SIG-M5 (cell line): ENCODE results near the gene NRXN3.

ENCODE experiments used
- DNase-seq: peaks from one replicate; lab custom pipeline; 2025; lab: John Stamatoyannopoulos, UW

Gene NRXN3

DNA sequence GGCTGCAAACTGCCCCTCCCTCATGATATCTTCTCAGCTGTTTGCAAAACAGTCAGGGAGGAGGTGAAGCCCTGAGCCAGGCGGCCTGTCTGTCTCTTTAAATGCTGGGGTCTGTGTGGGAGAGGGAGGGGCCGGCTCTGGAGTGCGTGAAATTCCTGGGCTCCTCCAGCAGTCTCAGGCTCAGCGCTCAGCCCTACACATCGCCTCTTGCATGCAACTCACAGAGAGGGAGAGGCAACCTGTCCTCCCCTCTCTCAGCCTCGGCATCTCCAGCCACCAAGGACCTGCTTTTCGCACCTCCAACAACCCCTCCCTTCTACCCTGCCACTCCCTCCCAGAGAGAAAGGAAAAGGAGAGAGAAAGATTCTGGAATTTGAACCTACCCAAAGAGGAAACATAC, at the start of gene NRXN3:
Gene NRXN3 (plus strand): TSS at position 171 of the 400 bp plus-strand sequence. CDS start 72,721 bp downstream, outside the sequence.
- no peak for DNase-seq

DNA sequence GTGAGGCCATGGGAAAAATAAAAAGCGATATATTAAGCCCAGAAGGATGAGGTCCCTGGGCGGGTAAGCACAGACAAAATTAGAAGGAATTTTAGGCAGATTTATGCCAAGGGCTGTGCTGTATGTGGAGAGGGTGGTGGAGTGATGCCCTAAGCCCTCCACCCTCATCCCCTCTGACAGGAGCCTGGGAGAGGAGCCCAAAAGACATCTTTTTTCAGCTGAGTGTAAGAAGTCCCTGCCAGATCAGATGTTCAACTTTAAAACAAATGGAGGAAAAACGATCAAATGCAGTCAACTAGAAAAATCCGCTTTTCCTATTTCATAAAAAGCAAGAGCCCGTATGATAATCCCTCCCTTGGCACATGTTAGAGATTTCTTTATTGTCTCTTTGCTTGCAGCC, 47.7 kb upstream of the NRXN3 start:
- DNase-seq, result no peak

DNA sequence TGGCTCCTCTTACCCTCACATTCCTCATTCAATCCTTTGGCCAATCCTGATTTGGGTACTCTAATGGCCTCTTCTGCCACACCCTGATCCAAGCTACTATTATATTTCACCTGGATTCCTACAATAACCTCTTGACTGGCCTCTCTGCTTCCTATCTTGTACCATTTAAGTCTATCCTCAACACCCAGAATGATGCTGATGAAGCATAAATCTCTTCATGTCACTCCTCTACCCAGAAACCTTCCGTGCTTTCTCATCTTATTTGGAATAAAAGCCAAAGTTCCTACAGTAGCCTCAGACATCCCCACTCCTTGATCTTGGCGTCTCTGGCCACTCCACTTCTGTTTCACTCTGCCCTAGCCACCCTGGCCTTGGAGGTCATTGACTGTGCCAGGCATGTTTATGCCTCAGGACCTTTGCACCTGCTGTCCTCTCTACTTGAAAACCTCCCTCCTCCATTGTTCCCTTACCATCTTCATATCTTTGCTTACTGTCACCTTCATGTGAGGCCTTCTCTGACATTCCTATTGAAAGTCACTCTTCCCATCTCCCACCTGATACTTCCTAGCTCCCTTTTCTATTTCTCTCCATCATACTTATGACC, 46.4 kb upstream of the NRXN3 start:
- DNase-seq, result no peak

DNA sequence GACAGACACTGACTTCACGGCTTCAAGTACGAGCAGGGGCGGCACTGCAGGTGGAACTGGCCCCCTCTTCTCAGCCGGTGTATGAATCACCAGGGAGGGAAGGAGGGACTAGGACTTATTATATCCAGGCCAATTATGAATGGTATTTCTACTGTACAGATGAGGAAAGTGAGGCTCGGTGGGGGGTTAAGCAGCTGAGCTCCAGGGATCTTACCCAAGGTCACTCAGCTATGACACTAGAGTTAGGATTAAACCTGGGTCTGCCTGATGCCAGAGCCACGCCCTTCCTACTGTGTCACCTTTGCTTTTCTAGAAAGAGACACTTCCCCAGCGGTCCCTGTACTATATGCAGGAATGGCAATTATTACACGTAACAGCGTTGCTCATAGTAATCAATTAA, 42.2 kb upstream of the NRXN3 start:
- no peak for DNase-seq

DNA sequence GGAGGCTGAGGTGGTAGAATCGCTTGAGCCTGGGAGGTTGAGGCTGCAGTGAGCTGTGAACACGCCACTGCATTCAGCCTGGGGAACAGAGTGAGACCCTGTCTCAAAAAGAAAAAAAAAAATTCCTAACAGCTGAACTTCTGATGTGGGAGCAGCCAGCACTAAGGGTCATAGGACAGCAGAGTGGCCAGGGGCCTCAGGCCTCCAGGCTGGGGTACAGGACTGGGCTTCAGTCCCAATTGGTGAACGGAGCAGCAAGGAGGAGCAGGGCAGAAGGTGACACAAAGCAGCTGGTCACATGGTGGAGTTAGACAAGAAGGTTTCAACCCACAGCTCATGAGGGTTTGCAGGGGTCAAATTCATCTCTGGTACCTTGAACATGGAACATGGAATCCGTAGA, 40.8 kb upstream of the NRXN3 start:
- no peak for DNase-seq

DNA sequence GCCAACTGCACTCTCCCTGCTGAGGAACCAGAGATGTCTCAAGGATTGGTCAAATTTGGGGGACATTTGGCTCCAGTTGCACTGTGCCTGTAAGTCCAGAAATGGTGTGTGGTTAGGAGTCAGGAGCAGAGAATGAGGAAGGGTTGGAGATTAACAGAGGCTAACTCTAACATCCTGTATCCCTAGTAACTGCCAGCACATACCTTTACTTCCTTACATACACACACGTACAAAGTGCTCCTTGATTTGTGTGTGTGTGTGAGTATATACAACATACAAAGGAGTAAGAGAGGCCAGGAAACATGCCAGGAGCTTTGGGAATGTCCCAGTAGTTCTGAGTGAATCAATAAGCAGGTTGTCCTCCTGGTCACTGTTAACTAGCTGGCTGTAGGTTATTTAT, 39.8 kb upstream of the NRXN3 start:
- DNase-seq, result no peak

DNA sequence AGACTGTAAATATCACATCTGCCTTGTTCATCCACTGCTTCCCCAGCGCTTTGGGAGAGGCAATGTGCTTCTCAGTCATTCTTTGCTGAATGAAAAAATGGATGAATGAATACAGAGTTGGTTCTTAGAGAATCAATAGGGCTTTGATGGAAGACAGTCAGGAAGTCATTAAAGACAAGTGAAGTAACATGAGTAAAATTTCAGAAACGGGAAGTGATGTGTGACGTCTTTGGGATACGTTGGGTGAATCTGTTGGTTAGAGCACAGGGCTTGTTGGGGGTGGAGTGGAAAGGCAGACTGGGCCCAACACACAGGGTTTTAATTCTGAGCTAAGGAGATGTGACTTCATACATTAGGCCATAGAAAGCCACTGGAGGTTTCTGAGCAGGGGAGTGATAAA, 39.0 kb upstream of the NRXN3 start:
- DNase-seq, result peak; percentile 2

DNA sequence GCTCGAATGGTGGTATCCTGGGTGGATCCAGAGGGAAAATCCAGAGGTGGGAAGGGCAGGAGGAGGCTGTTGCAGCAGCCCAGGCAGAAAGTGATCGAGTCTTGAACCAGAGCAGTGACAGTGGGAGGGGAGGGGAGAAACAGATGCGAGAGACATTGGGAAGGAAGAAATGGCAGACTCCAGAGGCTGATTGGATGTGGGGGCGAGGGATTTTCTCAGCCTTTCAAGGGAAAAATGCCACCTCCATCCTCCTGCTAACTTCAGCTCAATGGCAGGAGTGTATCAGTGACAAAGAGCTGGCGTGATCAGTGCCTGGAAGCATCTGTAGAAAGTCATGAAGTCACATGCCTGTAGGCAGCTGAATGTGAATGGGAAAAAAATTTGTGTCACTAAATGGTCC, 38.6 kb upstream of the NRXN3 start:
- DNase-seq, result no peak

DNA sequence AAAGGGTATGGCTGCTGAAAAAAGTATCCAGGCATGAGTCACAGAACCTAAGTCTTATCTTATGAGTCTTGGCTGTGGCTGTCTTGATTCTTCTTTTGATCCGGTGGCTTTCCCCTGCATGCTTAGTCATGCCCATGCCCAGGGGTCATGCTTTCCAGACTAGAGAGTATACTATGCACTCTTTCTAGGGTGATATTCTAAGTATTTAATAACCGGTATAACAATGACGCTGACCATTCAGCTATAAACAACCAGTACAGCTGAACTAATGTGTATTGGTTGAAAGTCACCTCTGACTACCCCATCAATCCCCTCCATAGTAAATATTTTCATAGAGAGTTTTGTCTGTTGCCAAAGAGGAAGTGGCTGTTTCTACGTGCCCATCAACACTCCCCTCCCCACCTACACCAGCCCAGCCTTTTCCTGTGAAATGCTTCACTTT, 34.7 kb upstream of the NRXN3 start:
- DNase-seq, result no peak

DNA sequence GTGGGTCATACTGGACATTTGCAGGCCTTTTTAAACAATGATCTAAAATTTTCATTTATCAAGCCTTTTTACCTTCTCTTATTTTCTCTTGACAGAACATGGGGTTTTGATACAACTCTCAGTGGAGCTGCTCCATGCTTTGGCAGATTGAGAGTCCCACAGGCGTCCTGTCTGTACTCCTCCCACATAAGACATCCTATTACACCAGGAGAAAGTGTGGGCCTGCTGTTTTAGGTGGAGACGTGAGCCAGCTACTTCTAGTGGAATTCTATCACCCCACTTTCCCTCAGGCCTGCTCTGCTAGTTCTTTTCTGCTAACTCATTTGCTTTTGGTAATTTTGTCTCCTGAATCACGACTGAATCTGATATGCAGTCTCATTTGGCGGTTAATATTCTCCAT, 33.5 kb upstream of the NRXN3 start:
- no peak for DNase-seq

DNA sequence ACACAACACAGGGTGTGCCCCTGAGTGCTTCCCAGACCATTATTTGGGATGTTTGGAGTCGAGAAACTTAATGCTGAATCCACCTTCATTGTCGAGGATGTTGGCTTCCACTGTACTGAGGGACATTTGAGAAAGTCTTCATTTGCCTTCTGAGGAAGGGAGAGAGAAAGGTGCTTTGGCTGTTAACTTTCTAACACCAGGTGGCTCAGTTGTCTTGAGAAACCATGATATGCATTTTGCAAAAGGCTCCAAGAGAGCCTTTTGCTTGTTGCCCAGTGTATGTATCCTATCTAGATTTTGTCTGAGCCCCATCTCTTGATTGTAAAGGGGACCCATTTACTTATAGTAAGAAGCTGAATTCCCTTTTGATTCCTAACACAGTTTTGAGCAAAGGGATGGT, 28.6 kb upstream of the NRXN3 start:
- DNase-seq, result no peak

DNA sequence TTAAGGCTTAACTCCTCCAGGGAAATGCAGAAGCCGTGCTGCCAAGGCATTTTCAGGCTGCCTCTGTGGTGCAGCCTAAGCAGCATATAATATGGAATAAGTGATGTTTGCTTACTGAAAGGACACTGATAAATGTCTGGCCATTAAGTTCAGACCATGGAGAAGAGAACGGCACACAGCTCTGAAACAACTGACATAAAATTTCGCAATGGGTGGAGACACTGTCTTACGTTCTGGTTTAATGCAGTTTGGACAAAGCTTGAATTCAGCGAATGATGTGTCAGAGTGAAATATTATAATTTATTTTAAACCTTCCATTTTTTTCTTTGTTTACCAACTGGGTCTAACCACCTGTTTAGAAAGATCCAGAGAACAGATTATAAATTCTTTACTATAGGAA, 27.2 kb upstream of the NRXN3 start:
- DNase-seq, result no peak

DNA sequence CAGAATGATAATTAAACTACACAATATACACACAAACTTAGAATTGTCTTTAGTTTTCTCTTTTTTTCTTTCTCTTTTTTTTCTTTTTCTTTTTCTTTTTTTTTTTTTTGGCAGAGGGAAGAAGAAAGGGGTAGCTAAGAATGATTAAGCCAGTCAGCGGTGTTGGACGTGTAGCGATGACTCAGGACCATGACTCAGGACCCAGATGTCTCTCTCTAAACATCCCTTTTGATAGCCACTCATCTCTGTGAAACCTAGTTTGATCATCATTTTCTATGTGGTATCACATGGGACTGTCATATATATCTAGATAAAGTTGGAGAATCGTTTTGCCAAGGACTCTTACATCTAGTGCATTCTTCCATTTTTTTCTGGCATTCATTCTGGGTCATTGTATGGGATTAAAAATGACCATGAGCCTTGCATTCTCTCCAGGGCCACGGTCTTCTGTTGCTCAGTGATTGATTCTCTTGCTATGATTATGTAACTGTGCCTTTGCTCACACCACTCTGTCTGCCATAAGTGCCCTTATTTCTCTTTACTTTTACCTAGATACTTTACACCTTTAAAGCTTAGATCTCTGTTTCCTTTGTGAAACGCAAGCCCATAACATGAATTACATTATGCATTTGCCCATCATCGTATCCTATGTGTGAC, 26.6 kb upstream of the NRXN3 start:
- no peak for DNase-seq

DNA sequence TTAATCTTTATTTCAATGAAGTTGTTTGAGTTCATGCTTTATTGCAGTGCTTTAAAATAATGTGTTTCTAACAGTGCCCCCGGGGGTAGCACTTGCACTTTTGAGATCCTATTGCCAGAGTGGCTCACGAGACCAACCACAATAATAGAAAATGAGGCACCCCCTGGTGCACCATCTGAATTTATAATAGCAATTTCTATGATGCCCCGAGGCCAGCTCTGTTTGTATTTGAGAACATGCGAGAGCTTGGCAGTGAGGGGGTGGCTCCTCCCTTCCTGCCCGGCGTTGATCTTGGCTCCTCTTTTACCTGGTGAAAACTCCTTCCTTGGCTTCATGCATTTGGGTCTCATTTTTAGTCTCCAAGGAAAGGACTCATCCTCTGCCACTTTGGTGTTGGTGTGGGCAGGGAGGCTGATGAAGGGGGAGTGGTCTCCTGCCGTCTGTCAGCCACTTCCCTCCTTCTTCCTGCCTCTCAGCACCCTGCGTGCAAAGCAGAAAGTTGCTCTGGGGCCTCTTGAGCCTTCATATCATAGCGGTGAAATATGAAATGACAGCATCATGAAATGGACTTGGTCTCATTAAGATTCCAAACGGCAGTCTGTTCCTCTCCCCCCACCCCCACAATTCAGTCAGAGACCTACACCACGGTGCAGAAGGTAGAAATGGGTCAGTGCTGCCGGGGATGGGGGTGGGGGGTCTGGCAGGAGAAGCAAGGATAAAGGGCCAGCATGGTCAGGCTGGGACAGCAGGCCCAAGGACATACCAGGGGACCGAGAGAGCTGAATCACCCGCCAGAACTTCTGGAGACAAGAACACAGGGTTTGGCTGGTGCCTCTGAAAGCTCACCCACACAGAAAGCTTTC, 17.7 kb upstream of the NRXN3 start:
- DNase-seq, result no peak

DNA sequence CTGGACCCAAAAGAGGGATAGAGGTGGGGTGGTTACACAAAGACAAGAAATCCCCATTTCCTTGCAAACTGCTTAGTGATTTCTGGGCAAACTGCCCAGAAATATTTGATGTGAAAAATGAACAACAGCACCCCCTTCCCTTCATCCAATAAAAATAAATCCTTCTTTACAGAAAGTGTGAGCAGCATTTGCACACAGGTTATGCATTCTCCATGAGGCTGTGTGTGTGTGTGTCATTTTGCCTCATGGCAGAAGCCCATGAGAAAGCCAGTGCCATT, 17.2 kb upstream of the NRXN3 start:
- DNase-seq, result no peak

DNA sequence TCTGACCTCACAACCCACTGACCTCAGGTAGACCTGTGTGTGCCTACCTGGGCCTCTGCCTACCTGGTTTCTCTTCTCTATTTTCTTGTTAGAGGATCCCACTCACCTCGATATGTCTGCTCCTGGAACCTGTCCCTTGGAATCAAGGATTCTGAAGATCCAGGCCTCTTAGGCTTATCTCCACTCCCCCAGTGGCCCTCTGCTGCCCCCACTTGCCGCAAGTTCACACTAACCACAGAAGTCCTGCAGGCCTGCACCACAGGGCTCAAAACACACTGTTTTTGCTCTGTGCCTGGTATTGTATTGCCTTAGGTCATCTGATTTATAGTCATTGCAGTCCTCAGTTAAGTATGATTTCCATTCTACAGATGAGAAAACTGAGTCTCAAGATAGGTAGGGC, 15.3 kb upstream of the NRXN3 start:
- DNase-seq, result no peak

DNA sequence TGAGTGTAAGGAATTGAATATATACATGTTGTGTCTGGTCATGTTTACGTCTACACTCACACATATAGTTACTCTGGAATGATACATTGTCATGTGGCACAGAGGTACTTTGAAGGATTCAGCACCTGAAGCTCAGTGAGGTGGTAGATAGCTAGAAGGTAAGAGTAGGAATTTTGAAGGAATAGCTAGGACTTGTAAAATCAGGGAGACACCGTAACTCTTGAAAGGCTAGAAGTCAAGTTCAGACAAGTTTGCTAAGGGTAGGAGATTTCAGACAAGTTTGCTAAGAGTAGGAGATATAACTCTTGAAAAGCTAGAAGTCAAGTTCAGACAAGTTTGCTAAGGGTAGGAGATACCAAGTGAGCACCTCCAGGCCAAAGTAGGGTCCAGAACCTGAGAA, 14.0 kb upstream of the NRXN3 start:
- DNase-seq, result no peak

DNA sequence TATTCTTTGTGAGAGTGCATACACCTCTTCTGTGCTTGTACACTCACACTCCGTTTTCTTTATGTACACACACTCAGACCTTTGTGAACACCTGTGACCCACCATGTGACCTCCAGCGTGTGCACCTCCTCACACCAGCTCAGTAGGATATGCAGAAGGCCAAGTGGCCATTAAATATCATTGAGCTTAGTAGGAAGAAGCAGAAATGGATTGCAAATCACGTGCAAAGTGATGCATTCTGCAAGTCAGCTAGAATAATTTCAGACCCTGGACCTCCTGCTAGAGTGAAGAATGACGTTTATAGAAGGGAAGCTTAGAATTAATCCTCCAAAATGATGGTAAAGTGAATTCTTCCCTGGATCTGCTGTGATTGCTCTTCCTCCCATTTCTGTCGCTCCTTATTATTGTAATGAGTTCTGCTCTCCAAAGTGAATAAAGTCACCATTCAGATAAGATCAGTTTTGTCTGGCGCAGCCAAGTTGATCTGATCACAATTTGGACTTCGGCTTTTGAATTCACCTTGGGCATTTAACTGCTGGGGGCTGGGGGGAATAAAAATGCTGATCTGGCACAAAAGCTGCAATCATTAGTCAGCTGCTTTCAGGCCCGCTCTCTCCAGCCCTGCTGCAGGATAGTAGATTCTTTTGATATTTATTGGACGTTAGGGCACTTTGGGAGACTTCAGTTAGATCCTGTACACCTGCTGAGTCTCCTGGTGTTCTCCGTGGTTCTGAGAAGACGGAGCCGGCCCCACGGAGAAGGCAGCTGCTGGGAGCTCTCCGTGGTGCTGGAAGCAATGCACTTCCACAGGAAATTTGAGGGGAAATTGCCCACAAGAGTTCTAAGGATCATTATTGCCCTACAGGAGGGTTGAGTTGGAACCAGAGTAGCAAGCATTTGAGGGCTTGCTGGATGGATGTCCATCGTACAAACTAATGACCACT, 12.4 kb upstream of the NRXN3 start:
- no peak for DNase-seq

DNA sequence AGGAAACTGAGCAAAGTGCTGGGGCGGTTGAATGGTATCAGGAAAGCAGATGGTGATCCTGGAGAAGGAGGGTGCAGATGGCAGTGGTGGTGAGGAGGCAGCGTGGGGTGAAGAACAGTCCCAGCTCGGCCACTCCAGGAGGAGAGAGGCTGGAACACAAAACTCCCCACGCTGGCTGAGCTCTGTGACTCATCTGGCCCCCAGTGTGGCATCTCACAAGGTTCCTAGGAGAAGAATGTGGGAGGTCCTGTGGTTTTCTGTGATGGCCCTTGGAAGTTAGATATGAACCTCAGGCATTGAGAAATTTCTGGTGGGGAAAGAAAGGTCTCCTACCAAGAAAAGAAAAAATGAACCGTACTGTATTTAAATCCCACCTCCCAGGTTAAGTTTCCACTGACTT, 8.0 kb upstream of the NRXN3 start:
- DNase-seq, result no peak

DNA sequence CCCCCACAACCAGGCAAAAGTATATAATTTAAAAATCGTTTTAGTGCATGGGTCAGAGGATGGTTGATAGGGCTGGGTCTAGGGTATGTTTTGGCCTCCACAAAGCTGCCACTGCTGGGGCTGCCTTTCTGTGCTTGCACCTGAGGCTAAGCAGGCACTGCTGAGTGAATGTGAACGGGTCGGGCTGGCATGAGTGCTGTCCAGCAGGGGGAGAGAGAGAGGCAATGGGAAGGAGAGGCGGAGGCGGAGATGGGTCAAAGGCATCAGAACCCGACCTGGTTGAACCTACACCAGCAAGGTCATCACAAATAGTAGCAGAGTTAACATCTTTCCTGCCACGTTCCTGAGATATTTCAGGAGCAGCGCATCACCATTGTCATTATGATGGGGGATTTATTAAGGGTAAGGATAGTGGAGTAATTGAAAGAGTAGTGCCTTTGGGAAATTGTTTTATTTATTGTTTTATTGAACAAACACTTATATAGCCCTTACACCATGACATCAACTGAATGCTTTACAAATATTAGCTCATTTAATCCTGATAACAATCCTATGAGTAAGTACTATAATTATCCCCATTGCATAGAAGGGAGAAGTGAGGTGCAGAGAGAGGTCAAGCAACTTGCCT, 5.8 kb upstream of the NRXN3 start:
- no peak for DNase-seq

DNA sequence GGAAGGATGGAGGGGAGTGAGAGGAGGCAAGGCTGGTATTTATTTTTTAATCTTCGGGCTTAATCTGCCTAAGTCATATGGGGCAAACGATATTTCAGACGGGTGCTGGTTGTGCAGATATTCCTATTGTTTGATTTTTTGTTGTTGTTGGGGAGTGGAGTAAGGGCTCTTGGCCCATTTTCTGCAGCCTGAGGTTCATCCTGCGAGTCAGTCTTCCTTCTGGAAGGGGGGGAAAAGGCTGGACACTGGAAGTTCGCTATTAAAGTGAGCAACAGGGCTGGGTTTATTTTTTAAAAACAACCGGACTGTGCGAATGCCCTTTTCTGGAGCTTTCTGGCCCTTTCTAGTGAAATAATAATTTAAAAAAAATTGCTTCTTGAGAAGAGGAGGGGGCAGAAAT, 2.3 kb downstream of the NRXN3 start:
- no peak for DNase-seq
